ENCODE measurements around the gene SLCO2B1. TPM values are rescaled to one million over a fixed set of nuclear protein-coding genes. Genes with fewer than 3 reads are reported as not detected.

Gene SLCO2B1
- total RNA-seq, 1 donor from 2014 or later: 0.23 TPM

- TF ChIP-seq, protein P1, sequence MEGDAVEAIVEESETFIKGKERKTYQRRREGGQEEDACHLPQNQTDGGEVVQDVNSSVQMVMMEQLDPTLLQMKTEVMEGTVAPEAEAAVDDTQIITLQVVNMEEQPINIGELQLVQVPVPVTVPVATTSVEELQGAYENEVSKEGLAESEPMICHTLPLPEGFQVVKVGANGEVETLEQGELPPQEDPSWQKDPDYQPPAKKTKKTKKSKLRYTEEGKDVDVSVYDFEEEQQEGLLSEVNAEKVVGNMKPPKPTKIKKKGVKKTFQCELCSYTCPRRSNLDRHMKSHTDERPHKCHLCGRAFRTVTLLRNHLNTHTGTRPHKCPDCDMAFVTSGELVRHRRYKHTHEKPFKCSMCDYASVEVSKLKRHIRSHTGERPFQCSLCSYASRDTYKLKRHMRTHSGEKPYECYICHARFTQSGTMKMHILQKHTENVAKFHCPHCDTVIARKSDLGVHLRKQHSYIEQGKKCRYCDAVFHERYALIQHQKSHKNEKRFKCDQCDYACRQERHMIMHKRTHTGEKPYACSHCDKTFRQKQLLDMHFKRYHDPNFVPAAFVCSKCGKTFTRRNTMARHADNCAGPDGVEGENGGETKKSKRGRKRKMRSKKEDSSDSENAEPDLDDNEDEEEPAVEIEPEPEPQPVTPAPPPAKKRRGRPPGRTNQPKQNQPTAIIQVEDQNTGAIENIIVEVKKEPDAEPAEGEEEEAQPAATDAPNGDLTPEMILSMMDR (conservative IDR thresholded peaks at IDR 0.05; ENCODE audit: low read depth, low read length): no peak
- no peak overlapping the region for H3K4me3 ChIP-seq (ENCODE audit: low read depth, low read length)
- DNase-seq (ENCODE audit: low read depth): no peak
These were observed 10.7 kb downstream of the SLCO2B1 start for GRCh38 chr11:75161506-75162095.

GRCh38 chr11:75162954-75163353, 12.0 kb downstream of the SLCO2B1 start:
- TF ChIP-seq, protein P1 (conservative IDR thresholded peaks at IDR 0.05; ENCODE audit: low read depth, low read length): no peak

GRCh38 chr11:75163921-75164849, 13.3 kb downstream of the SLCO2B1 start:
- TF ChIP-seq, protein P1 (conservative IDR thresholded peaks at IDR 0.05; ENCODE audit: low read depth, low read length): no peak
- no peak overlapping the region for H3K4me3 ChIP-seq (ENCODE audit: low read depth, low read length)
- DNase-seq (ENCODE audit: low read depth): no peak

More at GRCh38 chr11:75162954-75163353, 12.0 kb downstream of the SLCO2B1 start:
- no peak for DNase-seq (ENCODE audit: low read depth)
- no peak overlapping the region for H3K4me3 ChIP-seq (ENCODE audit: low read depth, low read length)

DNA sequence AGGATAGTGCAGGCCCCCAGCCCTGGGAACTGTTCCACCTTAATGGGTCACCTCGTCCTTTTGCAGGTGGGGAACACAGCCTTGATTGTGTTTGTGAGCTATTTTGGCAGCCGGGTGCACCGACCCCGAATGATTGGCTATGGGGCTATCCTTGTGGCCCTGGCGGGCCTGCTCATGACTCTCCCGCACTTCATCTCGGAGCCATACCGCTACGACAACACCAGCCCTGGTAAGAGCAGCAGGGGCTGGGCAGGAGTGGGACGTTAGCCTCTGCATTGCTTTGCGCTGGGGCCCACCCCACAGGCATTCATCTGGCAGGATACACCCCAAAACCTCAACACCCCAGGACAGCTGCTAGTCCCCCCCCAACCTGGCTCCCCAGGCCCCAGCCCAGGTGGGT, 14.8 kb downstream of the SLCO2B1 start:
- TF ChIP-seq, protein P1 (conservative IDR thresholded peaks at IDR 0.05; ENCODE audit: low read depth, low read length): no peak
- H3K4me3 ChIP-seq (ENCODE audit: low read depth, low read length): no peak overlapping the region
- no peak for DNase-seq (ENCODE audit: low read depth)

- DNase-seq (ENCODE audit: low read depth): no peak
- no peak overlapping the region for H3K4me3 ChIP-seq (ENCODE audit: low read depth, low read length)
- TF ChIP-seq, protein P1 (conservative IDR thresholded peaks at IDR 0.05; ENCODE audit: low read depth, low read length): no peak
These were observed 15.9 kb downstream of the SLCO2B1 start for GRCh38 chr11:75166791-75167190.

DNA sequence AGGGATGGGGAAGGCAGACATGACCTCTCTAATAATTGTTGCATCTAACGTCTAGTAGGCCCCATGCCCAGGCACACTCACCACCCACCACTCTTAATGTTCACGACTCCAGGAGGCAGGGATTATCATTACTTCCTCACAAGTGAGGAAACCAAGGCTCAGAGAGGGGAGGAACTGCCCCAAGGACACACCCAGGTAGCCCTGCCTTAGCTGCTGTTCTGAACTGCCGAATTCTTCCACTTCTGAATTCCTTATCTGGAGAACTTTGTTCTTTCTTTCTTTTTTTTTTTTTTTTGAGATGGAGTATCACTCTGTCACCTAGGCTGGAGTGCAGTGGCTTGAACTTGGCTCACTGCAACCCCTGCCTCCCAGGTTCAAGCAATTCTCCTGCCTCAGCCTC, 16.7 kb downstream of the SLCO2B1 start:
- no peak overlapping the region for H3K4me3 ChIP-seq (ENCODE audit: low read depth, low read length)
- TF ChIP-seq, protein P1 (conservative IDR thresholded peaks at IDR 0.05; ENCODE audit: low read depth, low read length): no peak
- no peak for DNase-seq (ENCODE audit: low read depth)
